ENCODE data around the gene LILRB2. TPM values are rescaled to one million over a fixed set of nuclear protein-coding genes. Genes with fewer than 3 reads are reported as not detected.

The LILRB2 gene
- total RNA-seq, 3 donors from 2014 or later = 1.2 to 9.6 (median 4.7) TPM

DNA sequence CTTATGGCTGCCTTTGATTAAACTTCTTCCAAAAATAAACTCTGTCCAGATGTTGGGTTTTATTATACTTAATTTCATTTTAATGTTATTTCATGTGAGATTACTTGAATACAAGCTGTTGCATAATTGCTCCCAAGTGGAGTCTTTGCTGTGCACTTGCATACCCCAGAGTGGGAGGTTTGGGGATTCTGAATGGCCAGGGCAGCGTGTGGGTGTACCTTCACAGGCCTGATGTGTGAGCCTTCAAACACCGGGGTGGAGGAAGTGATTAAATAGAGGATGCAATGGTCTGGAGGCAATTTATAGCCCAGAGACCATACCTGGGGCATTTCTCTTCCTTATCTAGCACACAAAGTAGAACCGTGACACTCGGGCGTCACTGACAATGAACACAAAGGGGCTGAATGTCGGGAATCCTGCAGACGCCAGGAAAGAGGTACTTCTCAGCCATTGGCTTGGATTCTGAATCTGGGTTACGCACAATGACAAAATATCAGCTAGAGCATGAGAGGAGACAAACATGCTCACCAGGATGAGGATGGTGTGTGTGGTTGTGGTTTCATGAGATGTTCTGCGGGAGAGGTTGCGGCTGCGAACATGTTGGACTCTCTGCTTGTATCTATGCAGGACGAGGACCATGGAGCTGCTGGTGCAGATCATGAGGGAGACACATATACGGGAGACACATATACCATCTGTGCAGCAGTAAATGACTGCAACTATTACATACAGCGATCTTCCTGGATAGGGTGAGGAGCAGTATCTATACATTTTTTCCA is 39.2 kb upstream of the LILRB2 start:
- ATAC-seq (no peak), DNase-seq (no peak)
- Histone ChIP-seq H3K4me1 (ENCODE audit: low read depth) (no peaks in the 10 kb centered on the region), H3K9me3 (no peaks in the 10 kb centered on the region), H3K36me3 (ENCODE audit: low read depth) (no peaks in the 10 kb centered on the region), H3K4me3 (no peak overlapping the region)
- intact Hi-C loops (cut with DNase I, micrococcal nuclease) = no loop called here
- no peak for TF ChIP-seq CTCF (IDR thresholded peaks at IDR 0.05)

DNA sequence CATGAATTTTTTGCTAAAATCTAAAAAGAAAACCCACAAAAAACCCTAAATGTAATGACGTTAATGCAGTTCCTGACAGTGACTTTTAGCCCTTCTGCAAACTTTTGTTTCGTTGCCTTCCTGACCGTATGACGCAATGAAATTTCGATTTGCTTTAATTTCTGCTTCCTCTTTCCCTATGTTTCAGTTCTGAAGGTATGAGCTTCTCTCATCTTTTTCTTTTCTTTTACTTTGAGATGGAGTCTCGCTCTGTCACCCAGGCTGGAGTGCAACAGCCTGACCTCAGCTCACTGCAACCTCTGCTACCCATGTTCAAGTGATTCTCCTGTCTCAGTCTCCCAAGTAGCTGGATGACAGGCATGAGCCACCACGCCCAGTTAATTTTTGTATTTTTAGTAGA is 38.1 kb upstream of the LILRB2 start:
- DNase-seq = no peak
- H3K36me3 ChIP-seq (ENCODE audit: low read depth) = no peaks in the 10 kb centered on the region
- H3K9me3 ChIP-seq = no peaks in the 10 kb centered on the region
- no peak overlapping the region for H3K4me3 ChIP-seq
- no peak for TF ChIP-seq CTCF (IDR thresholded peaks at IDR 0.05)
- H3K4me1 ChIP-seq (ENCODE audit: low read depth) = no peaks in the 10 kb centered on the region
- ATAC-seq = no peak
- intact Hi-C loops (cut with DNase I, micrococcal nuclease) = no loop called here

DNA sequence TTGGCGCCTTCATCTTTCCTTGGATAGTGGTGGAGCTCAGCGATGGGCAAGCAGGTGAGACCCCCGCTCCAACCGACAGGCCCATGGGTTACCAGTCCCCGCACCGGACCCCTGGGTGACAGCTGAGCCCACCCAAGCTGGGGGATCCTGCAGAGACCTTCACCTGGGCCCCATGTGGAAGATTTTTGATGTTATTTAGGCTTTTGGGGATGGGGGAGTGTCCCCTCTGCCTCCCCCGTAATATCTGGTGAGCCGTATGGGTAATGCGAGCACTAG is 37.0 kb upstream of the LILRB2 start:
- Histone ChIP-seq H3K36me3 (ENCODE audit: low read depth) (no peaks in the 10 kb centered on the region), H3K4me1 (ENCODE audit: low read depth) (no peaks in the 10 kb centered on the region), H3K4me3 (no peak overlapping the region), H3K9me3 (no peaks in the 10 kb centered on the region)
- TF ChIP-seq CTCF (IDR thresholded peaks at IDR 0.05) = no peak
- no peak for ATAC-seq
- DNase-seq = no peak
- intact Hi-C loops (cut with DNase I, micrococcal nuclease) = no loop called here

DNA sequence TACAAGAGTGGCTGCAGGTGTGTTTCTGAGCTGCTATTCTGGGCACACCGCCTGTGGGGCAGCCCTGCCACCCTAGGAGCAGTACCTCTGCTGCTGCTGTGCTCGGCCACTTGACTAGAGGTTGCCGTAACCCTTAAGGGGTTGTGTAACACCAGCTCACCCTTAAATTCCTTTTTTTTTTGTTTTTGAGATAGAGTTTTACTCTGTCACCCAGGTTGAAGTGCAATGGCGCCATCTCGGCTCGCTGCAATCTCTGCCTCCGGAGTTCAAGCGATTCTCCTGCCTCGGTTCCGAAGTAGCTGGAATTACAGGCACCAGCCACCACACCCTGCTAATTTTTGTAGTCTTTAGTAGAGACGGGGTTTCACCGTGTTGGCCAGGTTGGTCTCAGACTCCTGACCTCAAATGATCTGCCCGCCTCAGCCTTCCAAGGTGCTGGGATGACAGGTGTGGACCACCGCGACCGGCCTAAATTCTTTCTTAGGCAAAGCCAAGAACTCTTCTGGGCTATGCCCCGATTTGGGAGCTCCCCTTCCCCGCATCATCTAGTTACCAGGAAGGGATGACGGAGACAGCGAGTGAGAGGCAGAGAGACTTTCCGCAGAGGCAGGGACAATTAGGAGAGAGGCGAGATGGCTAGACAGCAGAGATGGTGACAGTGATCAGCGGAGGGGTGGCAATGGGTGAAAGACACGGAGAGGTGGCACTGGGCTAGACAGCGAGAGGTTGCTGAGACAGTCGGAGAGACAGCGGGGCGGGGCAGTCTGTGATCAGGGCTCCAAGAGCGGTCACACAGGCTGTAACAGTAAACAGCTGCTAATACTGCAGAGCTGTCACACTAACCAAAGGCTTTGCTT is 36.4 kb upstream of the LILRB2 start:
- intact Hi-C loops (cut with DNase I, micrococcal nuclease) = no loop called here
- DNase-seq (no peak), ATAC-seq (peak; percentile 25)
- Histone ChIP-seq H3K4me1 (ENCODE audit: low read depth) (no peaks in the 10 kb centered on the region), H3K36me3 (ENCODE audit: low read depth) (no peaks in the 10 kb centered on the region), H3K4me3 (no peak overlapping the region), H3K9me3 (no peaks in the 10 kb centered on the region)
- no peak for TF ChIP-seq CTCF (IDR thresholded peaks at IDR 0.05)

DNA sequence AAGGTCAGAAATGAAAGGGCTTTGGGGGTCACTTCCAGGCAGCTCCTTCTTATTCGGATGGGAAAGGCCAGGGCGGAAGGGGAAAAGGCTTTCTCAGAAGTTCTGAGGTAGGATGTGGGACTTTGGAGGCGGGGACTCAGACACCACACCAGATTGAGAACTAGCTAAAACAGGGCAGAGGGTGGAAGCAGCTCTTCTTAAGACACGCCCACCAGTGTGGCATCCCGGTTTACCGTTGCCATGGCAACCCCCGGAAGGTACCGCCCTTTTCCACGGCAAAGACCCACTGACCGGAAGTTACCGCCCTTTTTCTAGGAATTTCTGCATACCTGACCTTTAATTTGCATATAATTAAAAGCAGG is 35.8 kb upstream of the LILRB2 start:
- DNase-seq = no peak
- TF ChIP-seq CTCF (IDR thresholded peaks at IDR 0.05) = no peak
- no peaks in the 10 kb centered on the region for H3K9me3 ChIP-seq
- H3K36me3 ChIP-seq (ENCODE audit: low read depth) = no peaks in the 10 kb centered on the region
- ATAC-seq = peak; percentile 57
- no peaks in the 10 kb centered on the region for H3K4me1 ChIP-seq (ENCODE audit: low read depth)
- intact Hi-C loops (cut with DNase I, micrococcal nuclease) = no loop called here
- no peak overlapping the region for H3K4me3 ChIP-seq
